NCI-H2081 (cell line): ENCODE results near the gene PTPDC1.
"Not testable (repeated sequence)": the region's sequence is repeated elsewhere in the genome, so short reads cannot be mapped to it uniquely, and the experiment has no call there.

Source experiments
- DNase-seq, 2 experiments: peaks; one replicate each; lab custom pipeline; 2025; lab: John Stamatoyannopoulos, UW

The PTPDC1 gene

DNA sequence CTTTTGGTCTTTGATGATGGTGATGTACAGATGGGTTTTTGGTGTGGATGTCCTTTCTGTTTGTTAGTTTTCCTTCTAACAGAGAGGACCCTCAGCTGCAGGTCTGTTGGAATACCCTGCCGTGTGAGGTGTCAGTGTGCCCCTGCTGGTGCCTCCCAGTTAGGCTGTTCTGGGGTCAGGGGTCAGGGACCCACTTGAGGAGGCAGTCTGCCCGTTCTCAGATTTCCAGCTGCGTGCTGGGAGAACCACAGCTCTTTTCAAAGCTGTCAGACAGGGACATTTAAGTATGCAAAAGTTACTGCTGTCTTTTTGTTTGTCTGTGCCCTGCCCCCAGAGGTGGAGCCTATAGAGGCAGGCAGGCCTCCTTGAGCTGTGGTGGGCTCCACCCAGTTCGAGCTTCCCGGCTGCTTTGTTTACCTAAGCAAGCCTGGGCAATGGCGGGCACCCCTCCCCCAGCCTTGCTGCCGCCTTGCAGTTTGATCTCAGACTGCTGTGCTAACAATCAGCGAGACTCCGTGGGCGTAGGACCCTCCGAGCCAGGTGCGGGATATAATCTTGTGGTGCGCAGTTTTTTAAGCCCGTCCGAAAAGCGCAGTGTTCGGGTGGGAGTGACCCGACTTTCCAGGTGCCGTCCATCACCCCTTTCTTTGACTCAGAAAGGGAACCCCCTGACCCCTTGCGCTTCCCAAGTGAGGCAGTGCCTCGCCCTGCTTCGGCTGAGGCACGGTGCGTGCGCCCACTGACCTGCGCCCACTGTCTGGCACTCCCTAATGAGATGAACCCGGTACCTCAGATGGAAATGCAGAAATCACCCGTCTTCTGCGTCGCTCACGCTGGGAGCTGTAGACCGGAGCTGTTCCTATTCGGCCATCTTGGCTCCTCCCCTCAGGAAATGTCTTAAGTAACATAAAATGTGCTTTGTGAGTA is 10.2 kb downstream of the PTPDC1 start:
- DNase-seq: not testable (repeated sequence)

DNA sequence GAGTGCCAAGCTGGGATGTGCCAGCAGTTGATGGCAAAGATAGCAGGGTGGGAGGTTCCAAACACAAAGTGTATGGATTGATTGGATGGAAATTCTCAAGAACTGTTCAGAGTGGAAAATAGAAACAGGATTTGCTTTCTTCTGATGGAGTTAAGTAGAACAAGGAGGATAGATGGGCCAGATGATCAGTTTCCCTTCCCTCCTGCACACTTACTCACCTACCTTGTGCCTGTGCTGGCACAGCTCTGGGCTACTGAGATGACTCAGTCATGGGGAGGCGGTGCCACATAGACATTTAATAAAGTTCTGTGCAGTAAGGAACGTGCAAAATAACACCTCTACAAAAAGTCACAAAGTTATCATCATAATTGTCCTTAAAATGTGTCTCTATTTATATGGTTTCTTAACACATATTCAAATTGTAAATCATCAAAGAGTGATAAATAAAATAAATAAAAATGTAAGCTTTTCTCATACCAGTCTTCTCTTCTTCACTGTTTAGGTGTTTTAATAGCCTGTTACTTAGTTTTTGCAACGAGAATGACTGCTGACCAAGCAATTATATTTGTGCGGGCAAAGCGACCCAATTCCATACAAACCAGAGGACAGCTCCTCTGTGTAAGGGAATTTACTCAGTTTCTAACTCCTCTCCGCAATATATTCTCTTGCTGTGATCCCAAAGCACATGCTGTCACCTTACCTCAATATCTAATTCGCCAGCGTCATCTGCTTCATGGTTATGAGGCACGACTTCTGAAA is 12.7 kb downstream of the PTPDC1 start:
- no peak for DNase-seq

GRCh38 chr9:94097788-94098414 is 13.6 kb downstream of the PTPDC1 start:
- DNase-seq: no peak

GRCh38 chr9:94100152-94100879 is 16.1 kb downstream of the PTPDC1 start:
- DNase-seq: no peak

DNA sequence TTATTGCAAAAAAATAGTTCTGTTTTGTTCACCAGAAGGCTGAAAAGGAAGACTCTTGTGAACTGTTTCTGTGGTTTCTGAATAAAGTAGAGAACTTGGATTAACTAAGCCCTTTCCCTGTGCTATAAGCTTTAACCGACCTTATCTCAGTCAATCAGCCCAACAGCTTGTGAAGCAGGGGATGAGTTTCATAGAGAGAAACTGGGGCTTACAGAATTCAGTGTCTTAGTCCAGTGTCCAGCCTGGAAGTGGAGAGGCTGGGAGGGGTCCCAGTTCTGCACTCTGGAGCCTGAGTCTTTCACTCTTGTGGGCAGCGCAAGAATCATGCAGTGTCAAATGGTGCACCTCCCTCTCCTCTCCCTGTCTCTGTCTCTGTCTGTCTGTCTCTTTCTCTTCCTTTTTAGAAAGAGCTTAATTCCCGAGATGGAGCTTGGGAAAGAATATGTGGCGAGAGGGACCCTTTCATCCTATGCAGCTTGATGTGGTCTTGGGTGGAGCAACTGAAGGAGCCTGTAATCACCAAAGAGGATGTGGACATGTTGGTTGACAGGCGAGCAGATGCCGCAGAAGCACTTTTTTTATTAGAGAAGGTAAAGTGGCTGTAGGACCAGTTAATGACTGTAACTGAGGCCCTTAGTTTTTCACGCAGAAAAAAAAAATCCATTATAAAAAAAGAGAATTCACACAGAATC is 17.0 kb downstream of the PTPDC1 start:
- DNase-seq: no peak

DNA sequence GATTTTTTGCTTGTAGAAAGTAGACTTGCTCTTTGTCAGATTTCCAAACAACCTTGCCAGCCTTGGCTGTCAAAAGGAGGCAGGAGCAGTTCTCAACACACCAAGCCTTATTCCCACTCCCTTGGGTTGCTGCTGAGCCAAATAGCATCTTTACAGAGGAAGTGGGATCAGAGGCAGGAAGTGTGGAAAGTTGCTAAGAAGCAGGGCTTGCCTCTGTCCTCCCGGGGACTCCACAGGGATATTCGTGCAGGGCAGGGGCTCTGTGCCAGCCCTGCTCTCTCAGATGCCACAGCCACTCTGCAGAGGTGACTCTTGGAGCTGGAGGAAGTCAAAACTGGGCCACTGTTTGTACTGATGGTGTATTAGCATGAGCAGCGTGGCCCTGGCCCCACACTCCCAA is 24.3 kb downstream of the PTPDC1 start:
- no peak for DNase-seq

- no peak for DNase-seq
These were observed 26.6 kb downstream of the PTPDC1 start for GRCh38 chr9:94110821-94111252.

GRCh38 chr9:94111446-94111845 is 27.2 kb downstream of the PTPDC1 start:
- no peak for DNase-seq

GRCh38 chr9:94112716-94113465 is 28.6 kb downstream of the PTPDC1 start:
- DNase-seq: no peak

DNA sequence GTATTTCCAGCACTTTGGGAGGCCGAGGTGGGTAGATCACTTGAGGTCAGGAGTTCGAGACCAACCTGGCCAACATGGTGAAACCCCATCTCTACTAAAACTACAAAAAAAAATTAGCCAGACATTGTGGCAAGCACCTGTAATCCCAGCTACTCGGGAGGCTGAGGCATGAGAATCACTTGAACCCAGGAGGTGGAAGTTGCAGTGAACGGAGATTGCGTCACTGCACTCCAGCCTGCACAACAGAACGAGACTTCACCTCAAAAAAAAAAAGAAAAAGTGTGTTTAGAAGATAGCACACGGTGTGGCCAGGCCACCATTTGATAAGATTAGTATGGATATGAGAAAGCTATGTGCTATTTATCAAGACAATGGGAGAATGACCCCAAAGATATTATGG is 35.8 kb downstream of the PTPDC1 start:
- DNase-seq: not testable (repeated sequence)

DNA sequence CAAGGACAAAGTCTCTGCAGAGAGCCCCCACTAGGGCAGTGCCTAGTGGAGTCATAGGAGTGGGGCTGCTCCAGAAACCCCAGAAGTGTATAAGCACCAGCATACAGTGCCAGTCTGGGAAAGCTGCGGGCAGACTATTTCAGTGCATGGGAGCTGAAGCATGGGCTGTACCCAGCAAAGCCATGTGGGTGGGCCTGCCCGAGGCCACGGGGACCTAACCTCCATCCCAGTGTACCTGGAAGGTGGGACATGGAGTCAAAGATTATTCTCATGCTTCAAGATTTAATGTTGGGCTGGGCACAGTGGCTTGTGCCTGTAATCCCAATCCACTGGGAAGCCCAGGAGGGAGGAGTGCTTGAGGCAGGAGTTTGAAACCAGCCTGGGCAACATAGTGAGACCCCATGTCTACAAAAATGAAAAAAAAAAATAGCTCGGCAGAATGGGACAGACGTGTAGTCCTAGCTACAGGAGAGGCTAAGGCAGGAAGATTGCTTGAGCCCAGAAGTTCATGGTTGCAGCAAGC is 36.7 kb downstream of the PTPDC1 start:
- DNase-seq: no peak

GRCh38 chr9:94126844-94127243 is 42.6 kb downstream of the PTPDC1 start:
- no peak for DNase-seq

- no peak for DNase-seq
These were observed 43.5 kb downstream of the PTPDC1 start for GRCh38 chr9:94127806-94128205.

DNA sequence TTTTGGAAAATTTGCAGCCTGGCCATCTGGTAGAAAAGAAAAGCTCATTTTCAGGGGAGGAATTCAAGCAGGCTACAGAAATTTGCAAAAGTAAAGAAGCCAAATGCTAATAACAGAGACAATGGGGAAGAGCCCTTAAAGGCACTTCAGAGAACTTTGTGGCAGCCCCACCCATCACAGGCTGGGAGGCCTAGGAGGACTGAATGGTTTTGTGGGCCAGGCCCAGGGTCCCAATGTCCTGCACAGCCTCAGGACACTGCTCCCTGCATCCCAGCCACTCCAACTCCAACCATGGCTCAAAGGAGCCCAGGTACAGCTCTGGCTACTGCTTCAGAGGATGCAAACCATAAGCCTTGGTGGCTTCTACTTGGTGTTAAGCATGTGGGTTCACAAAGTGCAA is 44.3 kb downstream of the PTPDC1 start:
- no peak for DNase-seq

GRCh38 chr9:94134629-94135028 is 50.4 kb downstream of the PTPDC1 start:
- no peak for DNase-seq

GRCh38 chr9:94135222-94135621 is 51.0 kb downstream of the PTPDC1 start:
- no peak for DNase-seq

- DNase-seq: no peak
These were observed 55.6 kb downstream of the PTPDC1 start for GRCh38 chr9:94139672-94140417.

DNA sequence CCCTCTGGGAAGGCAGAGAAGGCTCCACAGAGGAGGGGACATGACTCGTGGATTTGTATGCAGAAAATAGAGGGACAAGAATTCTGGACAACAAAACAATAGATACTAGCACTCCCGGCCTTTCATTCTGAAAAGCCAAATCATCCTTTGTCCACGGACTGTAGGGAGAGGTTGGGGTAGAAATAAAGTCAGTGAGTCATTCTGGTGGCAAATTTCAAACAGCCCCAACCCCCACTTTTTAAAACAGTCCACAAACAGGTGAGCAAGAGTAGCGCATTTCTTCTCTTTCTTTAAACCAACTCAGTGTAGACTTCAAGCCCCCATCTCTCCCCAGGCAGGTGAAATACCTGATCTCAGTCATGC is 56.1 kb downstream of the PTPDC1 start:
- DNase-seq: no peak
